OCI-LY3 (cell line): Measurements from ENCODE around the gene ACOT11.

Experiments
- H2AFZ ChIP-seq: fragments of 200-600, 300-600 bp; shearing (Covaris generic); 2 replicates; pipeline ENCODE4 v1.6.0; 2014; ENCODE audit warnings: antibody characterized with exemption, low read depth, low read length
- H3K27ac ChIP-seq: fragments of 200-600, 300-600 bp; sonication (generic); 2 replicates; pipeline ENCODE4 v1.5.1; 2014; ENCODE audit warnings: mild to moderate bottlenecking, low read length, moderate library complexity, mixed read lengths
- H3K27me3 ChIP-seq: fragments of 200-600, 300-600 bp; sonication (generic); 2 replicates; pipeline ENCODE4 v1.6.1; 2014; ENCODE audit warnings: low read depth, low read length, mixed read lengths
- H3K36me3 ChIP-seq: fragments of 200-600, 300-600 bp; sonication (generic); replicated peaks from 2 replicates; pipeline ENCODE3; 2014; ENCODE audit warnings: low read depth, low read length, mixed read lengths
- H3K4me1 ChIP-seq: fragments of 300-600, 200-600 bp; sonication (generic); 2 replicates; pipeline ENCODE4 v1.6.1; 2014; ENCODE audit warnings: low read length, mixed read lengths
- H3K4me2 ChIP-seq: fragments of 200-600, 300-600 bp; sonication (generic); 2 replicates; pipeline ENCODE4 v1.6.1; 2014; ENCODE audit warnings: low read length, mixed read lengths
- H3K4me3 ChIP-seq: fragments of 300-600, 200-600 bp; sonication (generic); 2 replicates; pipeline ENCODE4 v1.5.1; 2014; ENCODE audit warnings: antibody characterized with exemption, mild to moderate bottlenecking, low read length, moderate library complexity
- H3K79me2 ChIP-seq: fragments of 300-600, 200-600 bp; shearing (Covaris generic); 2 replicates; pipeline ENCODE4 v1.6.1; 2014; ENCODE audit warnings: mild to moderate bottlenecking, low read length, mixed read lengths
- H3K9ac ChIP-seq: fragments of 300-600, 200-600 bp; shearing (Covaris generic); 2 replicates; pipeline ENCODE4 v1.6.0; 2014; ENCODE audit warnings: mild to moderate bottlenecking, low read length, moderate library complexity
- H3K9me3 ChIP-seq: fragments of 200-600, 300-600 bp; shearing (Covaris generic); 2 replicates; pipeline ENCODE4 v1.6.1; 2014; ENCODE audit warnings: low read length, mixed read lengths; ENCODE audit not compliant: insufficient read depth
- H4K20me1 ChIP-seq: fragments of 200-600, 300-600 bp; sonication (generic); 2 replicates; pipeline ENCODE4 v1.6.1; 2016; ENCODE audit warnings: low read length, mixed read lengths; ENCODE audit not compliant: insufficient read depth
- EZH2phosphoT487 ChIP-seq: fragments of 200-600 bp; shearing (Covaris generic); IDR thresholded peaks from 2 replicates; pipeline ENCODE4 v1.6.1; 2018; ENCODE audit warnings: antibody characterized with exemption, mixed run types, low read depth
- TF ChIP-seq, protein P1 (sequence below): fragments of 200-600, 300-600 bp; sonication (generic); IDR thresholded peaks from 2 replicates; pipeline ENCODE4 v1.5.1; 2014; ENCODE audit warnings: antibody characterized with exemption, low read length, low read depth

ACOT11 gene

DNA sequence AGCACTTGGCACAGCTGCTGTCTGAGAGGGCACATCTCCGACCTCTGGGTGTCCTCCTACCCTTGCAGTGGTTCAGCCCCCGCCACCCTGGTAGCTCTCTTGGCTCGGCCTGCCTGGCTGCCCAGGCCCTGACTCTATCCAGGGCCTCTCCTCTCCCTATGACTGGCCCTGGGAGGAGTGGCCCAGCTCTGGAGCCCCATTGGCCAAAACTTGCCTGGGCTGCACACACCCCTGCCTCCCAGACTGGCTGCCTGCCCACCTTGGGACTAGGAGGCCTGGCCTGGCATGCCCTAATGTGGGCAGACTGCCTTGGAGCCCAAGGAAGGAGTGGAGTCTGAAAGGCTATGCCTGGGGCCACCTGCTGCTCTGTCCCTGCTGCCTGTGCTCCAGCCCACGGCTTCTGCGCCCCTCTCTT is 33.6 kb downstream of the ACOT11 start:
- TF ChIP-seq EZH2phosphoT487: no peak
- H2AFZ ChIP-seq: no peak overlapping the region
- no peaks in the 10 kb centered on the region for H3K4me1 ChIP-seq
- no peaks in the 10 kb centered on the region for H3K27me3 ChIP-seq
- H3K4me3 ChIP-seq: no peak overlapping the region
- no peaks in the 10 kb centered on the region for H3K36me3 ChIP-seq
- no peak overlapping the region for H3K9ac ChIP-seq
- no peaks in the 10 kb centered on the region for H3K79me2 ChIP-seq
- no peaks in the 10 kb centered on the region for H4K20me1 ChIP-seq
- H3K9me3 ChIP-seq: no peaks in the 10 kb centered on the region
- H3K4me2 ChIP-seq: no peak overlapping the region
- H3K27ac ChIP-seq: no peak overlapping the region

DNA sequence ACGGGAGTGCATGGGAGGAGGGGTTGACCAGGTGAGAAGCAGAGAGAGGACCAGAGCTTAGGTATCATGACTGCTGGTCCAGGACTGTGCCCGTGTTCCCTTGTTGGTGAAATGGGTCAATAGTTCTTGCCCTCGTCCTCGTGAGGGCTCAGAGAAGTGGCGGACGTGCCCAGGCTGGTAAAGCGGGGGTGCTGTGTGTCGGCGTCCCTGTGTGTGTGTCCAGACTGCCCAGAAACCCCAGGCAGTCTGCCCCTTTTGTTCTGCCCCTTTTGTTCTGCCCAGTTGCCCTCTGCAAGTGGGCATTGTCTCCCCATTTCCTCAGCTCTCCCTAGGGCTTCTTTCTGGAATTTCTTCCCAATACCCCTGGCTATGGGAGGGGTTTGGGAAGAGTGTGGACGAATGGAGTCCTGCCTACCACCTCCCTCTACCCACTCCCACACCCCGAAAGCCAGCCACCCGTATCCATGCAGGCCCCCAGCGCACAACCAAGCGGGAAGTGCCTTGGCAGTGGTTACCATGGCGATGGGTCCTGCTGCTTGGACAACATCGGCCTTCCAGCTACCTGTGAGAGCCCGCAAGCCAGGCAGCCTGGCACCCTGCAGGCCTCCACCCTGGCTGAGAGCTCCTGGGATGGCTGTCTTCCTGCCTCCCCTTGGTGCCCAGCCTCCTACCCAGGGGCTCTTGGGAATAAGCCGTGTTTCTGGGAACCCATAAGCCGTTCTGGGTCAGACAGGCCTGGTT is 34.7 kb downstream of the ACOT11 start:
- Histone ChIP-seq H3K9me3 (no peaks in the 10 kb centered on the region), H3K27ac (no peak overlapping the region), H3K4me3 (no peak overlapping the region), H3K27me3 (no peaks in the 10 kb centered on the region), H3K79me2 (no peaks in the 10 kb centered on the region), H2AFZ (no peak overlapping the region), H3K36me3 (no peaks in the 10 kb centered on the region), H4K20me1 (no peaks in the 10 kb centered on the region), H3K9ac (no peak overlapping the region), H3K4me2 (no peak overlapping the region), H3K4me1 (no peaks in the 10 kb centered on the region)
- TF ChIP-seq EZH2phosphoT487: no peak
- TF ChIP-seq, protein P1, sequence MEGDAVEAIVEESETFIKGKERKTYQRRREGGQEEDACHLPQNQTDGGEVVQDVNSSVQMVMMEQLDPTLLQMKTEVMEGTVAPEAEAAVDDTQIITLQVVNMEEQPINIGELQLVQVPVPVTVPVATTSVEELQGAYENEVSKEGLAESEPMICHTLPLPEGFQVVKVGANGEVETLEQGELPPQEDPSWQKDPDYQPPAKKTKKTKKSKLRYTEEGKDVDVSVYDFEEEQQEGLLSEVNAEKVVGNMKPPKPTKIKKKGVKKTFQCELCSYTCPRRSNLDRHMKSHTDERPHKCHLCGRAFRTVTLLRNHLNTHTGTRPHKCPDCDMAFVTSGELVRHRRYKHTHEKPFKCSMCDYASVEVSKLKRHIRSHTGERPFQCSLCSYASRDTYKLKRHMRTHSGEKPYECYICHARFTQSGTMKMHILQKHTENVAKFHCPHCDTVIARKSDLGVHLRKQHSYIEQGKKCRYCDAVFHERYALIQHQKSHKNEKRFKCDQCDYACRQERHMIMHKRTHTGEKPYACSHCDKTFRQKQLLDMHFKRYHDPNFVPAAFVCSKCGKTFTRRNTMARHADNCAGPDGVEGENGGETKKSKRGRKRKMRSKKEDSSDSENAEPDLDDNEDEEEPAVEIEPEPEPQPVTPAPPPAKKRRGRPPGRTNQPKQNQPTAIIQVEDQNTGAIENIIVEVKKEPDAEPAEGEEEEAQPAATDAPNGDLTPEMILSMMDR: no peak

DNA sequence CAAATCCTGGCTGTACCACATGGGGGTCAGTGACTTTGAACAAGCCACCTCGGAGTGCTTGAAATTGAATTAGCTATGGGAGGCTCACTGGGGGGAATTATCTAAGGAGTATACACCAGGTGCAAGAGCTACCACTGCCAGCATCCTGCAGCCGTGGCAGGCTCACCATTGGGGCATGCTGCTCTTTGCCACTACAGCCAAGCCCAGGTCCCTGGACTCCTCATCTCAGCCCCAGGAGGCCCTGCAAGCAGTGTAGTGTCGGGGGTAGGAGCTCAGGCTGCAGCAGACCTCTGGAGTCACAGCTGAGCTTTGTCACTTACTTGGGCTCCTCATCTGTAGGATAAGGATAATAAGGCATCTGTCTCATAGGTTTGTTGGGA is 35.3 kb downstream of the ACOT11 start:
- Histone ChIP-seq H3K4me3 (no peak overlapping the region), H3K9ac (no peak overlapping the region), H3K27me3 (no peaks in the 10 kb centered on the region), H3K27ac (no peak overlapping the region), H4K20me1 (no peaks in the 10 kb centered on the region), H3K4me1 (no peaks in the 10 kb centered on the region), H3K4me2 (no peak overlapping the region), H2AFZ (no peak overlapping the region), H3K36me3 (no peaks in the 10 kb centered on the region), H3K9me3 (no peaks in the 10 kb centered on the region), H3K79me2 (no peaks in the 10 kb centered on the region)
- TF ChIP-seq EZH2phosphoT487: no peak
- TF ChIP-seq, protein P1: no peak

DNA sequence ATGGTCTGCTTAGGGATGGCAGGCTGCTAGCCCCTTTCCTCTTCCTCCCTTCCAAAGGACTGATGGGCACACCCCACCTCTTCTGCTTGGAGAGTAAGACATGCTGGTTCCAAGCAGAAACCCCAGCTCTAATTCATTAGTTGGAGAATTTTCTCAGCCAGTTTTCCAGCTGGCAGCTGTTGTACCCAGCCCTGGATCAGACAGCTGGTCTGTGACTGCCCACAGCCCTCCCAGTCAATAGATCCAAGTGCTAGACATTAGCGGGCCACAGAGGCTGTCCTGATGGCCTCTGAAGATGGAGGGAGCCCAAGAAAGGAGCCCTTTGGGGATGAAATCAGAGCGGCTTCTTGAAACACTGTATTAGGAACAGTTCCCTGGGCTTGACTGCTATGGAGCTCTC is 35.8 kb downstream of the ACOT11 start:
- Histone ChIP-seq H3K4me1 (no peaks in the 10 kb centered on the region), H3K4me2 (no peak overlapping the region), H3K9ac (no peak overlapping the region), H3K9me3 (no peaks in the 10 kb centered on the region), H3K36me3 (no peaks in the 10 kb centered on the region), H3K79me2 (no peaks in the 10 kb centered on the region), H3K27me3 (no peaks in the 10 kb centered on the region), H2AFZ (no peak overlapping the region), H3K27ac (no peak overlapping the region), H4K20me1 (no peaks in the 10 kb centered on the region), H3K4me3 (no peak overlapping the region)
- no peak for TF ChIP-seq EZH2phosphoT487
- TF ChIP-seq, protein P1: no peak
